Upper lobe of right lung (tissue), 1 donor: Measurements from ENCODE around the gene TSPYL6. TPM values are rescaled to one million over a fixed set of nuclear protein-coding genes. Genes with fewer than 3 reads are reported as not detected.

ENCODE experiments used
- ATAC-seq: fragments of 200-7000 bp; cut with Tn5 transposase; one replicate; pipeline ENCODE4 v1.9.1; 2020; ENCODE audit warnings: mild to moderate bottlenecking, moderate library complexity
- DNase-seq: peaks from one replicate; pipeline ENCODE4 v3.0.0-alpha.2; 2020
- H3K27ac ChIP-seq: fragments of 200-600 bp; one replicate; pipeline ENCODE4 v1.8.0; 2022
- H3K27me3 ChIP-seq: fragments of 200-600 bp; one replicate; pipeline ENCODE4 v1.8.0; 2022; ENCODE audit warnings: mild to moderate bottlenecking
- H3K36me3 ChIP-seq: fragments of 200-600 bp; one replicate; pipeline ENCODE4 v1.8.0; 2022
- H3K4me1 ChIP-seq: fragments of 200-600 bp; one replicate; pipeline ENCODE4 v1.8.0; 2022
- H3K4me3 ChIP-seq: fragments of 200-600 bp; one replicate; pipeline ENCODE4 v1.8.0; 2022; ENCODE audit warnings: mild to moderate bottlenecking
- H3K9me3 ChIP-seq: fragments of 200-600 bp; one replicate; pipeline ENCODE4 v1.8.0; 2022
- intact Hi-C: fragments of 100-400 bp; cut with DNase I; formaldehyde crosslinking; loops from one replicate; pipeline ENCODE4 v1.11.0; 2022
- total RNA-seq: library from RNA; stranded (reverse); fragmentation: NEBNext Ultra II Directional; extraction: Animal tissue kit (Norgen Biotek cat#: 25700); gene quantifications from one replicate; pipeline ENCODE4 v1.2.1, GENCODE V29; 2021
- TF ChIP-seq, protein P1 (sequence below): fragments of 200-600 bp; IDR thresholded peaks from one replicate; pipeline ENCODE4 v1.8.0; 2022; ENCODE audit warnings: antibody characterized with exemption
- donor health status: DM: no; HTN: yes; CAD: no; lungs with severe emphysema.

Gene TSPYL6
- total RNA-seq, 1 donor from 2014 or later = not detected

DNA sequence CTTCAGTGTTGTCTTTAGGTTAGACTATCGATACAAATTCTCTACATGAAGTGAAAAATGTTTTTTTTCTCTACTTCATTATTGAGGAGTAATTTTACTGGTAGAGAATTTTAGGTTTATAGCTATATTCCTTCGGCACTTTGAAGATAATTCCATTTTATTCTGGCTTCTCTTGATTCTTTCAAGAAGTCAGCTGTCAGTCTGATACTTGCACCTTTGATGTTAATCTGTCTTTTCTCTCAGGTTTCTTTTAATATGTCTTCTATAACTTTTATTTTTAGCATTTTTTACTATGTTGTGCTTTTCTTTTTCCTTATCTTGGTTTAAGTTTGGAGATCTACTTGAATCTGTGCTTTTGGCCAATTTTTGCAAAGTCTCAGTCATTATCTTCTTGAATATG, 18.6 kb downstream of the TSPYL6 start:
- no peak overlapping the region for H3K27ac ChIP-seq
- intact Hi-C loops = no loop called here
- ATAC-seq = no peak

GRCh38 chr2:54233832-54234649, 22.0 kb downstream of the TSPYL6 start:
- no peak overlapping the region for H3K4me3 ChIP-seq
- no peak for DNase-seq
- no peaks in the 10 kb centered on the region for H3K36me3 ChIP-seq
- ATAC-seq = no peak
- intact Hi-C loops = no loop called here
- H3K9me3 ChIP-seq = no peaks in the 10 kb centered on the region
- H3K27ac ChIP-seq = no peak overlapping the region
- no peaks in the 10 kb centered on the region for H3K27me3 ChIP-seq
- TF ChIP-seq, protein P1, sequence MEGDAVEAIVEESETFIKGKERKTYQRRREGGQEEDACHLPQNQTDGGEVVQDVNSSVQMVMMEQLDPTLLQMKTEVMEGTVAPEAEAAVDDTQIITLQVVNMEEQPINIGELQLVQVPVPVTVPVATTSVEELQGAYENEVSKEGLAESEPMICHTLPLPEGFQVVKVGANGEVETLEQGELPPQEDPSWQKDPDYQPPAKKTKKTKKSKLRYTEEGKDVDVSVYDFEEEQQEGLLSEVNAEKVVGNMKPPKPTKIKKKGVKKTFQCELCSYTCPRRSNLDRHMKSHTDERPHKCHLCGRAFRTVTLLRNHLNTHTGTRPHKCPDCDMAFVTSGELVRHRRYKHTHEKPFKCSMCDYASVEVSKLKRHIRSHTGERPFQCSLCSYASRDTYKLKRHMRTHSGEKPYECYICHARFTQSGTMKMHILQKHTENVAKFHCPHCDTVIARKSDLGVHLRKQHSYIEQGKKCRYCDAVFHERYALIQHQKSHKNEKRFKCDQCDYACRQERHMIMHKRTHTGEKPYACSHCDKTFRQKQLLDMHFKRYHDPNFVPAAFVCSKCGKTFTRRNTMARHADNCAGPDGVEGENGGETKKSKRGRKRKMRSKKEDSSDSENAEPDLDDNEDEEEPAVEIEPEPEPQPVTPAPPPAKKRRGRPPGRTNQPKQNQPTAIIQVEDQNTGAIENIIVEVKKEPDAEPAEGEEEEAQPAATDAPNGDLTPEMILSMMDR = no peak
- no peaks in the 10 kb centered on the region for H3K4me1 ChIP-seq

More for the DNA sequence above, 18.6 kb downstream of the TSPYL6 start:
- H3K9me3 ChIP-seq = no peaks in the 10 kb centered on the region
- H3K4me3 ChIP-seq = no peak overlapping the region
- no peak for DNase-seq
- H3K4me1 ChIP-seq = peaks cover 7% of the 10 kb centered on the region
- H3K27me3 ChIP-seq = no peaks in the 10 kb centered on the region
- H3K36me3 ChIP-seq = no peaks in the 10 kb centered on the region
- TF ChIP-seq, protein P1 = no peak

DNA sequence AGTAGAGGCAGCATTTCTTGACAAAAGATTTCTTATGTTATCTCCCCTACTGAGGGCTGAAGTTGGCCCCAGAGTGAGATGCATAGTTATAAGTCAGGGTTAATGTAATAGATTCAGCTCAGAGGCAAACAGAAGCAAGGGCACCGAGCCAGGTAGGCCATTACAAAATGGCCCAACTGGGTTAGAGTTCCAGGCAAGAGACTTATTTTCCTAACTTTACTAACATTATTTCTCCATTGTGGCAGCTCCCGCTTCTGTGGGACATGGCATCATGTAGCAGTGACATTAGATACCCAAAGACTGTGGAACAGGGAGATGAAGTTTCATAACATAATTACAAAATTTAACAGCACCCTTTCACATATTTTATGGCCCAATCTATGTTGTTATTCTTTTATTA, 27.1 kb downstream of the TSPYL6 start:
- intact Hi-C loops = no loop called here
- Histone ChIP-seq H3K4me1 (no peaks in the 10 kb centered on the region), H3K27ac (no peak overlapping the region), H3K4me3 (no peak overlapping the region), H3K9me3 (no peaks in the 10 kb centered on the region), H3K36me3 (no peaks in the 10 kb centered on the region), H3K27me3 (no peaks in the 10 kb centered on the region)
- no peak for ATAC-seq
- TF ChIP-seq, protein P1 = no peak
- DNase-seq = no peak

DNA sequence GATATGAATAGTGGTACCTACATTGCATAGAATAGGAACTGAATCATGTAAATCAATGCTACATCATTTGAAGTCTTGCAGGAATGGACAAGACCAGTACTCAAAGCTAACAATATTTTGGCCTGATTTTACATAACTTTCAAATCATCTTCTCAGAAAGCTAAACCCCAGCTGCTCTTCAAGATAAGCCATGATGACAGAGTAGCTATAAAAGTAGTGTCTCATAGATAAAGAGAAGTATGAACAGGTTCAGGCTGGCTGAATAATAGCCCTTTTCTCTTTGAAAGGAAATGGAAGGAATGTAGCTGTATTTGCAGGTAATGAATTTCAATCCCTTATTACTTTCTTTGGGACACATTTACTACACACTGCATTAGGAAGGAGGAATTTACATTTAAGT, 28.2 kb downstream of the TSPYL6 start:
- Histone ChIP-seq H3K27me3 (no peaks in the 10 kb centered on the region), H3K4me1 (no peaks in the 10 kb centered on the region), H3K9me3 (no peaks in the 10 kb centered on the region), H3K4me3 (no peak overlapping the region), H3K27ac (no peak overlapping the region), H3K36me3 (no peaks in the 10 kb centered on the region)
- ATAC-seq (no peak), DNase-seq (no peak)
- intact Hi-C loops = no loop called here
- TF ChIP-seq, protein P1 = no peak

- no peak for ATAC-seq
- H3K4me3 ChIP-seq = no peak overlapping the region
- DNase-seq = no peak
- TF ChIP-seq, protein P1 = no peak
- no peak overlapping the region for H3K27ac ChIP-seq
- H3K27me3 ChIP-seq = no peaks in the 10 kb centered on the region
- H3K9me3 ChIP-seq = no peaks in the 10 kb centered on the region
- H3K4me1 ChIP-seq = no peaks in the 10 kb centered on the region
- intact Hi-C loops = no loop called here
- H3K36me3 ChIP-seq = no peaks in the 10 kb centered on the region
These were observed 29.8 kb downstream of the TSPYL6 start for GRCh38 chr2:54226260-54226659.
